GM19025 (cell line): ENCODE data around the gene SMAGP.
A peak's percentile ranks its signal among the peaks of the same experiment; 100 is the strongest.
"Not testable (repeated sequence)": the region's sequence is repeated elsewhere in the genome, so short reads cannot be mapped to it uniquely, and the experiment has no call there.

Source experiments
- ATAC-seq: cut with Tn5 transposase; IDR thresholded peaks from one replicate; pipeline ENCODE4 v1.9.1; 2021; ENCODE audit warnings: mild to moderate bottlenecking, low read depth, moderate library complexity; ENCODE audit not compliant: unreplicated experiment

SMAGP gene

DNA sequence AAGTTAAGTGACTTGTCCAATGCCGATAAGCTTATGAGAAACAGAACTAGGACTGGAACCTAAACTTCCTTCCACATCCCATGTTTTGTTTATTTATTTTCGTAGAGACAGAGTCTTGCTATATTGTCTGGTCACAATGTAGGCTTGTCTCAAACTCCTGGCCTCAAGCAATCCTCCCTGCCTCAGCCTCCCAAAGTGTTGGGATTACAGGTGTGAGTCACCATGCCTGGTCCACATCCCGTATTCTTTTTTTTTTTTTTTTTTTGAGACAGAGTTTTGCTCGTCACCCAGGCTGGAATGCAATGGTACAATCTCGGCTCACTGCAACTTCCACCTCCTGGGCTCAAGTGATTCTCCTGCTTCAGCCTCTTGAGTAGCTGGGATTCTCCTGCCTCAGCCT lies 43.1 kb downstream of the SMAGP start:
- ATAC-seq: not testable (repeated sequence)

DNA sequence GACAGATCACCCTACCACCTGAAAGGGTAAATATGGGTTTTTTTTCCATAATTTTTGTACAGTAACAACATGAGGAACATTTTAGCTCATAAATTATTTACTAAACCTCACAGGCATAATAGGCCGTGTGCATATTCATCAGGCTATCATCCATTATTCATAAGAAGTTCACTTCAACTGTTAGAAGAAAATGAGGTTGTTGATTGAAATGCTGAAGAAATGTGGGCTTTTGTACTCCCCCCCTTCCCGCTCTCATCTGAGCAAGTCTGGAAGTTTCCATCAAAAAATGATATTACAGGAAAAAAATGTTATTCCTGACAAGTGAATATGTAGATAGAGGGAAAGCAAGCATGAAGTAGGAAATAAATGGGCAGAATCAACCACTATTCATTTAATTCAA lies 44.4 kb downstream of the SMAGP start:
- ATAC-seq: no peak

DNA sequence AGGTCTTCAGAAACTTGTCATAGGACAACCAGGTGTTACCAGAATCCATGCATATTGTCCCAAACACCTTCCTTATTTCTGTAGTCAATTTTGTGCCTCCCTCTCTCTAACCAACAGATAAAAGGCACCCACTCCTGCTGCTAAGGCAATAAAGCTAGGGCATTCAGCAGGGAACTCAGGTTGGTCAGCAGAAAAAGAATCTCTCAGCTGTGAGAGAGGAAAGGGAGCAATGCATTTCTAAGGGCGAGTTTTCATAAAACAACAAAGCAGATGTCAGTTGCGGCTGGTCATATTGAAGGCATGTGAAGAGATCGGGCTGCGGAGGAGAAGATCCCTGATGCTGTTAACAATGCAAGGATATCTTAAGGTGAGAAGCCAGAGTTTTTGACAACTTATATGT lies 45.0 kb downstream of the SMAGP start:
- no peak for ATAC-seq

DNA sequence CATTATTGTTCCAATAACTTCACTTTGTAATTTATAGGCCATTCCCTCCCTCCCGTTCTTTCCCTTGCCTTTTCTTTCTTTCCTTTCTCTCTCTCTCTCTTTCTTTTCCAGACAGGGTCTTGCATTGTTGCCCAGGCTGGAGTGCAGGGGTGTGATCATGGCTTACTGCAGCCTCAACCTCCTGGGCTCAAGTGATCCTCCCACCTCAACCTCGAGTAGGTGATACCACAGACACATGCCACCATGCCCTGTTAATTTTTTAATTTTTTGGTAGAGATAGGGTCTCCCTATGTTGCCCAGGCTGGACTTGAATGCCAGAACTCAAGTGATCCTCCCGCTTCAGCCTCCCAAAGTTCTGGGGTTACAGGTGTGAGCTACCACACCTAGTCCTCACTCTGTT lies 45.6 kb downstream of the SMAGP start:
- ATAC-seq: no peak

DNA sequence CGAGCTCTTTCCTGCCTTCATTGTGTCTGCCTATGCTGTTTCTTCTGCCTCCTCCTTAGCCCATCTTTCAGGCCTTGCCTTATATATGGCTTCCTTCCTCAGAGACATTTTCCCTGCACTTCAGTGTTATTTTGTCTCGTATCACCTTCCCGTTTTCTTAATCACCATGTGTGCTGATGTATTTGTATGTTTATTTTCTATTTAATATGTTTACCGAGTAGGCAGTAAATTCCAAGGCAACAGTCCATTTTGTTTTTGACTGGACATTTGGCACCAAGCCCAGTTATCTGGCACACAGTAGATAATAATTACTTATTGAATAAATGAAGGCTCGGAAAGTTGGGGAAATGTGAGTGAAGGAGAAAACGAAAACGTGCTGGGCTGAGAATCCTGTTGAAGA lies 47.8 kb downstream of the SMAGP start:
- no peak for ATAC-seq

DNA sequence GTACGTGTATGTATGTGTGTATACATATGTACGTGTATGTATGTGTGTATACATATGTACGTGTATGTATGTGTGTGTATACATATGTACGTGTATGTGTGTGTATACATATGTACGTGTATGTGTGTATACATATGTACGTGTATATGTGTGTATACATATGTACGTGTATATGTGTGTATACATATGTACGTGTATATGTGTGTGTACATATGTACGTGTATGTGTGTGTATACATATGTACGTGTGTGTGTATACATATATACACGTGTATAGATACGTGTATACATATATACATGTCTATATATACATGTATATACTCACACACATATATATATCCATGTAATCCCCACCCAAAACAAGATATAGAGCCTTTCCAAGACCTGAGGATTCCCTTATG lies 50.4 kb downstream of the SMAGP start:
- ATAC-seq: not testable (repeated sequence)

DNA sequence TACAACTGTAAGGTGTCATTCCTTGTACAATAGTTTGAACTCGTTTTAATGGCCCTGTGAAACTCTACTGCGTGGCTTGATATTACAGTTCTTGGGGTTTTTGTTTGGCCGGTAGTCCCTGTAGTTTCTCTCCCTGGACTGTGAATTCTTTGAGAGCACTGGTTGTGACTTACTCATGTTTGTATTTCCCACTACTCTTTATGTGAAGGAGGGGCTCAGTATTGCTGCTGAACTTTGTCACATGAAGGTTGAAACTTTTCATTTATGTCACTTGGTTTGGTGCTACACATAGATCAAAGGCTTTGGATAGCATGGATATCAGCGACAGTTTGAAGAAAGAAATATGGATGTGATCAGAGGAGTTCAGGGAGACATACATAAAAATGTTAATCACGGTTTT lies 50.9 kb downstream of the SMAGP start:
- no peak for ATAC-seq

DNA sequence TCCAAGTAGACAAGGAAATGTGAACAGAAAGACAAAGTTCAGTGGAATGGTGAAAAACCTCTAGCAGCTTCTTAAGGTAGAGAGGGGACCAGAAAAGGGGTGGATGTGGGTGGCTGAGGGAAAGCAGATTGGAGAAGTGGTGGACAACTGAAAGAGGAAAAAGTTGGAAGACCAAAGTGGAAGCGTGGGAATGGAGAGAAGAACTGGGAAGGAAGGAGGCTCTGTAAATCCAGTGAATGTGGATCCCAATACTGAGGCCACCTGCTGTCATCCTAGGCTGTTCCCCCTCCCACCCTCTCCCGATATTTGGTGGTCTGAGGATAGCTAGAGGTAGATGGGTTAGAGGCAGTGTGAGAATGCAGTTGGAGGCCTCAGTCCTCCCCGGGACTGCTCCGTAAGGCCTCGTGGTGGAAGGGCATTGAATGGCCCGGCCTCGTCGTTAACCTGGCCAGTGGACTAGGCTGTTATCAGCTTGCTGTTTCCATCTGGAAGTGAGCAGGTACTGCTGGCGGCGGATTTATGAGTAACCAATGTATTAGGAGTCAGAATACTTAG lies 51.5 kb downstream of the SMAGP start:
- no peak for ATAC-seq

DNA sequence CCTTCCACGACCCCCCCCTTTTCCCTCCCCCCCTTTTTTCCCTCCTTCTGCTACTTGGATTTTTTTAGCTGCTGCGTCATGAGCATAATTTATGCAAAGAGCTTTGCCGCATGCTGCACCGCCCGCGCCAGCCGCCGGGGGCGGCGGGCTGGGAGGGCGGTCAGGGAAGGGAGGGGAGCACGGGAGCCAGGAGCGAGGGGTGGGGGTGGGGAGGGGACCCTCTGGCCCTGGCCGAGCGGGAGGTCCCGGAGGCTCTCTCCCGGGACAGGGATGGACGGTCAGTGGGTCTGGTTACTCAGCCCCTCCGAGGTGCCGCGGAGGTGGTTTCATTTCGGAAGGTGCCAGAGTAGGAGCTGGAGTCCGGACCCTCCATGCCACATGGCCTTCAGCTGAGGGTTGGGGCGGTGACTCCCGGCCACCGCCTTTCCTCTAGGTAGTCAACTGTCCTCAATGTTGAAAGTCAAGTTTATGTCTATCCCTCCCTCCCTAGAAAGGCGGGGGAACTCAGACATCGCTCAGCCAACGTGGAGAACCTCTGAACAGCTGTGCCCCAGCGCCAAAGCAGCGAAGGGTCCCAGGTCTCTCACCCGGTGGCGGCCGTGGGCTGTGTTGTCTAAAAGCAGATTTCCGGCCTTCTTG lies 52.1 kb downstream of the SMAGP start, which contains the start of gene POU6F1:
TSS of gene POU6F1 (minus strand) at position 95 of the 639 bp plus-strand sequence. CDS start 11,226 bp downstream, outside the sequence.
- ATAC-seq: peak; percentile 54

DNA sequence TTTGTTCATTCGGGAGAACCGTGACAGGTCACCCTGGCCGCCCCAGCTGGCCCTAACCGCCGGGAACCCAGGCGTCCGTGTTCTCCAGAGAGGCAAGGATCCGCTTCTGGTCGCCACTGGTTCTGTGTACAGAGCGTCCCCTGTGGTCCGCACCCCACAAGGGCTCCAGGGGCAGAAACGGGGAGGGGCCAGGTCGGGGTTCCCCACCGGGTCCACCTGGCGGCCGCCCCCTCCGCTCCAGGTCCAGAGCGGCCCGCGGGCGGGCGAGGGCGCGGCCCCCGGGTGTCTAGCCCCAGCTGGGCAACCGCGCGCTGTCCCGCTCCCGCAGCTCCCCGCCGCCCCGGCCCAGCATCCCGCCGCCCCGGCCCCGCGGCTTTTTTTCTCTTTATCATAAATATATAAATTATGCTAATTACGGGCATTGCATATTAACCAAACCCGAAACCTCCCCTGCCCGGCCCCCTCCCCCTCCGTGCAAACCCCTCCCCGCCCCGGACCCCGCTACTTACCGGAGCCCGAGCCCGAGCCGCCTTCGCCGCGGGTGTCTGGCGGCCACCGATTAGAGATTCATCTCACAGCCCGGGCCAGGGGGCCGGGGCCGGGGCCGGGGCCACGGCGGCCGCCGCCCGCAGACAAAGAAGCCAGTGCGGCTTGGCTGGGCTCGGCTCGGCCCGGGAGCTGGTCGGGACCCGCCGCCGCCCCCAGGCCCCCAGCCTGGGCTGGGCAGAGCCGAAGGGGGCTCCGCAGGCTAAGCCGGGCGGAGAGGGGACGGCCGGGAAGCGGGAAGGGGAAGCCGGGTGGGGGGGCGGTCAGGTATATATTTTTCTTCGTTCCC lies 52.9 kb downstream of the SMAGP start:
- peak; percentile 37 for ATAC-seq

DNA sequence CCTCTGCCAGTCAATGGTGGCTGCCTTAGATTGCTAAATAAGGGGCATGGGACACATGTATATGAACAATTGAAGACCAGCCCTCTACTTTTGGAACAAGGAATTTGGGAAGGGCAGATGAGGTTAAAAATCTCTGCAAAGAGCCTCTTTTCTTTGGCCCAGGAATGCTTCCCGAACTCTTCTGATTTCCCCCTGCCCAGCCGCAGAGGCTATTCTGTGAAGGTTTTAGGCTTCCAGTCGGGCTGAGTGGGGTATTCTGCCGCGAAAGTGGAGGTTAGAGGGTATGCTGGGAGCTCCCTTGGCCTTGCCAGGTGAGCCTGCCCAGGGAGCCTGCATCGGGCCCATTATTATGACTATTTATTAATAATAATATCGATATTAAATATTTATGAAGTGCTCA lies 53.6 kb downstream of the SMAGP start:
- no peak for ATAC-seq

DNA sequence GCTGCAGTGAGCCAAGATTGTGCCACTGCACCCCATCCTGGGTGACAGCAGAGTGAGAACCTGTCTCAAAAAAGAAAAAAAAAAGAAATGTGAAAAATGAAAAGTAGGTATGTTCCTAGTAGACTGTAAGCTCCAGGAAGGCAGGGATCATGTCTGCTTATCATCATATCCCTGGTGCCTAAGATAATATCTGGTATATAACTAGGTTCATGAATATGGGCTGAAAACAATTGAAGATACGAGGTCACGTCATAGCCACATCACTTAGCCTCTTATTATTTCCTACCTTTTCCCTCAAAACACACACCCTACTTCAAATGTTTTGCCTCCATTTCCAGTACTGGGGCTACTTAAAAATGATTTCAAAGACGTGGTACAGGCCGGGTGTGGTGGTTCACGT lies 55.3 kb downstream of the SMAGP start:
- no peak for ATAC-seq

DNA sequence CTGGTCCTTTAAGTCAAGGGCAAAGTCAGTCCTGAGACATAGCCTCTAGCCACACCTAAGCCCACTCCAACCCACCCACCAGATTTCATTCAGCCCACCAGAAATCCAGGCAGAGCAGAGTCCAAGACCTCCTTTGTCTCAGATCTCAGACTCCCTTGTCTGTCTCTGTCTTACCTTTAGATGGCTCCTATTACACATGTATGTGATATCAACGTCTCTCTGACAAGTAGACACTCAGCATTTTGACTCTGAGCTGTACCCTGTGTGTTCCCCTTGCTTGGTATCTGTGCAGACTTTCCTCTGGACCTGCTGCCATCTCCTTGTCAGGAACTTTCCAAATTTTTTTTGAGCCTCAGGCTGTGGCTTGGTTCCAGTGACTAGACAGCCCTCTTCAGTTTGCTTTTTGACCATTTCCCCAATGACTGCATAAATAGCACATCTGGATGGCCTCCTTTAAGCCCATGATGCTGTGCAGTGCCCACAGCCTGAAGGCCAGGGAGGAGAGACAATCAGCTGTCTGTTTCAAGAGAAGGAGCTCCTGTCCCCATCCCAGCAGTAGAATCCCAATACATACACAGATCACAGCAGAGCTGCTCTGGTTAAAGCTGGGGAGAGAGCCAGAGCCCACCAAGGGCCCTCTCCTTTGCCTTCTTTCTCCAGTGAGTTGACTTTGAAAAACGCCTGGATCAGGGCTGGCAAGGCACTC lies 59.4 kb downstream of the SMAGP start:
- ATAC-seq: no peak

DNA sequence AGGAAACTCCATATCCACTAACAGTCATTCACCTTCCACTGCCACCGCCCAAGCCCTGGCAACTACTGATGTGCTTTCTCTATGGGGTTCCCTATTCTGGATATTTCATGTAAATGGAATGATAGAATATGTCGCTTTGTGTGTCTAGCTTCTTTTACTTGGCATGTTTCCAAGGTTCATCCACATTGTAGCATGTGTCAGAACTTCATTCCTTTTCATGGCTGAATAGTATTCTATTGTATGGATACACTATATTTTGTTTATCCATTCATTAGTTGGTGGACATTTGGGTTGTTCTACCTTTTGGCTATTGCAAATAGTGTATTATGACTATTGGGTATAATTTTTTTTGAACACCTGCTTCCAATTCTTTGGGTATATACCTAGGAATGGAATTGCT lies 61.0 kb downstream of the SMAGP start:
- no peak for ATAC-seq

DNA sequence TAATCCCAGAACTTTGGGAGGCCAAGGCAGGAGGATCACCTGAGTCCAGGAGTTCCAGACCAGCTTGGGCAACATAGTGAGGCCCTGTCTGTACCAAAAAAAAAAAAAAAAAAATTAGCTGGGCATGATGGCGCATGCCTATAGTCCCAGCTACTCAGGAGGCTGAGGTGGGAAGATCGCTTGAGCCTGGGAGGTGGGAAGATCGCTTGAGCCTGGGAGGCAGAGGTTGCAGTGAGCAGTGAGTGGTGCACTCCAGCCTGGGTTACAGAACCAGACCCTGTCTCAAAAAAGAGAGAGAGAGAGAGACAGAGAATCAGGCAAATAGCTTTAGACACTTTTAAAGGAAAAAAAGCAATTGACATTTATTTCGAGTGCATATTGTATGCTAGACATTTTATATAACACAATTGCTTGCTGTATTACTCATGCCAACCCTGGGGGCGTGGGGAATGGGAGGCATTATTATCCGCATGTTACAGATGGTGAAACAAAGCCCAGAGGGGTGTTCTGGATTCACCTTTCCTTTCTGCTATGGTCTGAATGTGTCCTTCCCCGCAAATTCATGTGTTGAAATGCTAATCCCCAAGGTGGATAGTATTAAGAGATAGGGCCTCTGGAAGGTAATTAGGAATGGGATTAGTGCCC lies 62.1 kb downstream of the SMAGP start:
- ATAC-seq: no peak

DNA sequence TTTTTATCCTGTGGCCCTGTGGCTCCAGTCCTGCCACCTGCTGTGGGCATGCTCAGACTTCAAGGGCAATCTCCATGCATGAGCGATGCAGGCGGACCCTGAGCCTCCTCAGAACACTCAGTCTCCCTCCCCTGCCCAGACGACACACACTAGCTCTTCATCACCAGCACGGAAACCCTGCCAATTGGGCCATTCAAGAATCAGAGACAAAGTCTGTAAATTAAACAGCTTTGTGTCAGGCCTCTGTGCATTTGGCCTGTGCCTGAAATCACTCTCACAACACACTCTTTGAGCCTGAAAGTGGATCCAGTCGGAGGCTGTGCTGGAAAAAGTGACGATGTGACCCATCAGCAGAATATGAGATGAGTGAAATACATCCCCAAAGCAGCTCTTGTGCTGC lies 64.9 kb downstream of the SMAGP start:
- no peak for ATAC-seq

DNA sequence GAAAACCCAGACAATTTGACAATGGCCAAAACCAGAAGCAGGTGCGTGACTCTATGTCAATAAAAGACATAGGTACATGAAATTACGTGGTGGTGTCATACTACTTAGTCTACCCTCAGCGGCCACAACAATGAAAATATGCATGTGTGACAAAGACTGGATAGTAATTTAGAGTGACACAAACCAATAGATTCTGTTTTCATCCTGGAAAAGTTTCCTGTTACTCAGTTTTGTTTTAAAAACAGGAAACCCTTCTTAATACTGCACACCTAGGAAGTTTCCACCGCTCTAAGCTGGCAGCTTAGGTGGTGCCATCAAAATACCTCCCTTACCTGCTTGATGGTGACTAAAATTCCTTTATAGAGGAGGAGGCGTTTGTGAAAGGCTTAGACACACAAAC lies 67.5 kb downstream of the SMAGP start:
- ATAC-seq: no peak

DNA sequence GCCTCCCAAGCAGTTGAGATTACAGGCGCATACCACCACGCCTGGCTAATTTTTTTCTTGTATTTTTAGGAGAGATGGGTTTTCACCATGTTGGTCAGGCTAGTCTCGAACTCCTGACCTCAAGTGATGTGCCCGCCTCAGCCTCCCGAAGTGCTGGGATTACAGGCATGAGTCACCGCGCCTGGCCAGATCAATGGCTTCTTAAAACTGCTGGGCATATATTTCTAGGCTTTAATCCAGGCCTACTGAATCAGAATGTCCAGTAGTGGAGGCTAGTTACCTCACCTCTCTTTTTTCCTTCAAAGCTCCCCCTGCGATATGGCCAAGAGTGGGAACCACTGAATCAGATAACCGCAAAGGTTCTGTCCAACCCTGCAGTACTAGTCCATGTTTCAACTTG lies 69.4 kb downstream of the SMAGP start:
- no peak for ATAC-seq

DNA sequence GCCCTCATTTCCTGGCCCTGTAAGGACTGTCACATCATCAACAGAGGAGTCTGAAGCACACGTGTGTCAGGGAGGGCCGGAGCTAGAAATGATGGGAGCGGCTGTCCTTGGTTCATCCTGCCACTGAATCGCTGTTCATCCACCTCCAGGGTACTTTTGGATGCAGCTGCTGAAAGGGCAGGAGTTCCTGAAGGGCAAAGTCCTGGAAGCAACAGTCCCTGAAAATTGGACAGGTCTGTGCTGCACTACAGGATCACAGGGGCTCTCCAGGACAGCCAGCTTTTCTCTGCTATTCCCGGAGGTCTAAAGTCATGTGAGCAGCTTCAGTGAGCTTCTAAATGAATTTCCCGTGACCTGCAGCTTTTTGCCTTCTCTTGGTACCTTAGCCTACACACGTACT lies 70.1 kb downstream of the SMAGP start:
- no peak for ATAC-seq

DNA sequence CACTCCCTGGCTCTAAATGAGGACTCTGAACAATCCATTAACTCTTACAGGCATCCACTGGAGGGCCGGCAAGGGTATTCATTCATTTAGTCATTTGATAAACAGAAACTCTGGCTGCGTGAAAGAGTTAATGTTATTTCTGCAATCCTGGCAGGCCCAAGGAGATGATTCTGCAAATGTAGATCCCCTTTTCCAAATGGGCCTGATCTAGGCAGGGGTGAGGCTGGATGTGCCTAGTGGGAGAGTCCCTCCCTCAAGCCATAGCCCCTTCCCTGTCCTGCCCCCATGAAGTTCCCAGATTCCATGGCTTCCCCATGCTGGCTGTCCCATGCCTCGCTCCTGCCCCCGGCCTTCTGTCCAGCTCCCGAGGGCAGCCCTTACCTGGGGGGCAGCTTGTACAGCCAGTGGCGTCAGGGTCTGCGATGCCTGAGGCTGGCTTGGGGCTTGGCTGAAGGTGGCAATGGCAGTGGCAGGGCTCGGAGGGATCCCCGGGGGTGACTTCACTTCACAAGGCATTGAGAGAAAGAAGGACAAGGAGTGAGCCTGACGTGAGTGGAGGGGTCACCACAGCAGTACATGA lies 70.8 kb downstream of the SMAGP start:
- ATAC-seq: no peak
